ENCODE measurements around the gene CCDC124.

Gene CCDC124

GRCh38 chr19:17953869-17954268, 21.1 kb downstream of the CCDC124 start:
- DNase-seq (ENCODE audit: low read depth), result no peak

GRCh38 chr19:17954401-17954800, 21.6 kb downstream of the CCDC124 start:
- no peak for DNase-seq (ENCODE audit: low read depth)

GRCh38 chr19:17957149-17957849, 24.5 kb downstream of the CCDC124 start:
- no peak for DNase-seq (ENCODE audit: low read depth)

GRCh38 chr19:17957885-17958284, 25.1 kb downstream of the CCDC124 start:
- no peak for DNase-seq (ENCODE audit: low read depth)

GRCh38 chr19:17963936-17964691, 31.3 kb downstream of the CCDC124 start:
- DNase-seq (ENCODE audit: low read depth), result no peak

- DNase-seq (ENCODE audit: low read depth), result no peak
Measured at GRCh38 chr19:17965370-17966128, 32.7 kb downstream of the CCDC124 start.

GRCh38 chr19:17966129-17966483, 33.3 kb downstream of the CCDC124 start:
- DNase-seq (ENCODE audit: low read depth), result no peak

- no peak for DNase-seq (ENCODE audit: low read depth)
Measured at GRCh38 chr19:17966550-17967256, 33.9 kb downstream of the CCDC124 start, which contains the start of gene KCNN1. Gene KCNN1 (plus strand): TSS chr19:17967107. CDS start chr19:17973889, 6,782 bp downstream.

- DNase-seq (ENCODE audit: low read depth), result no peak
Measured at GRCh38 chr19:17967257-17968051, 34.6 kb downstream of the CCDC124 start.

GRCh38 chr19:17968362-17968761, 35.5 kb downstream of the CCDC124 start:
- DNase-seq (ENCODE audit: low read depth), result no peak

GRCh38 chr19:17969096-17969792, 36.4 kb downstream of the CCDC124 start:
- DNase-seq (ENCODE audit: low read depth), result no peak

GRCh38 chr19:17972230-17972629, 39.4 kb downstream of the CCDC124 start:
- DNase-seq (ENCODE audit: low read depth), result no peak

GRCh38 chr19:17973759-17974158, 40.9 kb downstream of the CCDC124 start:
- no peak for DNase-seq (ENCODE audit: low read depth)

GRCh38 chr19:17974551-17974950, 41.7 kb downstream of the CCDC124 start:
- no peak for DNase-seq (ENCODE audit: low read depth)

- DNase-seq (ENCODE audit: low read depth), result no peak
Measured at GRCh38 chr19:17975032-17975431, 42.2 kb downstream of the CCDC124 start.

GRCh38 chr19:17977021-17977420, 44.2 kb downstream of the CCDC124 start:
- DNase-seq (ENCODE audit: low read depth), result no peak

- DNase-seq (ENCODE audit: low read depth), result no peak
Measured at GRCh38 chr19:17977488-17977887, 44.7 kb downstream of the CCDC124 start.

GRCh38 chr19:17981611-17982010, 48.8 kb downstream of the CCDC124 start:
- no peak for DNase-seq (ENCODE audit: low read depth)

- DNase-seq (ENCODE audit: low read depth), result no peak
Measured at GRCh38 chr19:17982430-17982829, 49.6 kb downstream of the CCDC124 start.

- no peak for DNase-seq (ENCODE audit: low read depth)
Measured at GRCh38 chr19:17985037-17985818, 52.4 kb downstream of the CCDC124 start.

Data from stimulated activated CD8-positive, alpha-beta memory T cell treated with anti-CD3 and anti-CD28 coated beads, Interleukin-12 subunit alpha, Interleukin-12 subunit beta, amount 100 ng/mL, for 4 hours (primary cell).